ENCODE results near the gene CHN1.

Gene CHN1

DNA sequence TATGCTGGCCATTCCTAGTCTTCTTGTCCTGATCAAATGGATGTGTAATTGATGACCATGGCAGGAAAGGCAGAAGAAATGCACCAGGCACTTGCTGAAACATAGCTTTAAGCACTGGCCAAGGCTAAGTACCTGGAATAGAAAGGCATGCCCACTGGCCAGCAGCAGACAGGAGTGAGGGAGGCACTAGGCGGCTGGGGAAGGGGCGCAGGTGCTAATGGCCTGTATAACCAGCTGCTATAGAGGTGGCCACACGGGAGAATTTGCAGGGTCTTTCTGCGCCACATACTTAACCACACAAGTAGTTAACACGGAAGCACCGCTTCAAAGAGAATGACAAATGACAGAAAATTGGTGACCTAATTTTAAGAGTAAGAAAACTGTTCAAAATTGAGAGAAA lies 174.6 kb downstream of the CHN1 start:
- DNase-seq, result no peak

DNA sequence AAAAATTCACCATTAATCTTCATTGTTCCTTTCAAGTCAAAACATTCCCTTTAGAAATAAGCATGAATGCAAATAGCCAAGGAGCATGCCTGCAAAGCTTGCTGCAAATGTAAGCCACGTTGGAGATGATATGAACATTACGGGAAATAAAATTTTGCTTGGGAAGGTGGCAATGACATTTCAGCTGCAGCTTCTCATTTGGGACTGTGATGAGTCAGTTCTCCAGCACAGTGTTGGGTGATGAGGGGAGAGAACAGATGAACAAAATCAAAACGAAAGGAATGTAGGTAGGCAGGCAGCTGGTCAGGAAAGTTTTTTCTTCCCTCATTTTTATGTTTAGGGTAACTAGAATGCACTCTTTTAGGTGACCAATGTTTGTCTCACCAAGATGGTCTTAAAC lies 175.6 kb downstream of the CHN1 start:
- peak in 1 of 58 donors; percentile 44 for DNase-seq

DNA sequence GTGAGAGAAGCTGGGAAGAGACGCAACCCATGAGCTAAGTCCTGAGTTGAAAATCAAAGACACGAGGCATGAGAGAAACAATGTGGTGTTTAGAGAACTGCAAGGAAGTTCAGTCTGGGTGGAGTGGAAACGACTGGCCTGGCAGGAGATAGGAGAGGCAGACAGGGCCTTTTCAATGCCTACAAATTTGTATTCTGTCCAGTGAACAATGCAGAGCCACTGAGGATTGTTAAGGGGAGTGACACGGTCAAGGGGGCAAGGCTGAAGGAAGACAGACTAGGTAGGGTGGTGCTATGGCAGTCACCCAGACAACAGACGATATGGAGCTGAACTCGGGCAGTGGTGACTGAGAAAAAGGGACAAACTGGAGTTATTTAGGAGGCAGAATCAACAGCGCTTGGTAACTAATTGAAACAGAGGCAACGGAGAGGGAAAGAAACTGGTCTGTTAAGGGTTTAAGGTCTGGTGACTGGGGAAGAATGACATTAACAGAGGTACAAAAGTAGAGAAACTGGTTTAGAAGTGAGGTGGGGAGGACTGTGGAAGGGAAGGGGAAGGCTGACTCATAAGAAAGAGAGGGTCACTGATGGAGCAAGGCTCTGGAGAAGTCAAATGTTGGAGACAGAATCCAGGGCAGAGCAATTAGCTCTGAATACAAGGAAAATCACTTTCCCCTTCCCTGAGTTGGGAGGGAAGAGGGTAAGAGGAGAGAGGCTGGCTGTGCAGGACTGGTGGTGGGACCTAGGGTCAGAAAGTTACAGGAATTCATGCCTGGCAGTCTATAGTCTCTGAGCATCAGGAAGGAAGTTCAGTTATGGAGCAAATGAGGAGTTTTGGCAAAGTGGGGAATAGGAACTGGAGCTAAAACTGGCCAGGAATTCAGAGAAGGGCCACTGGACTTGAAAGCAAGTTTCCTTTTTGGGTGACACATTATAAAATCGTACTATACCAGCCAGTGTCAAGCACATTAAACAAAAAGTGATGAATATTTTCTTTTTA lies 177.5 kb downstream of the CHN1 start:
- DNase-seq, result no peak

GRCh38 chr2:174826051-174826450 lies 179.1 kb downstream of the CHN1 start:
- DNase-seq, result no peak

DNA sequence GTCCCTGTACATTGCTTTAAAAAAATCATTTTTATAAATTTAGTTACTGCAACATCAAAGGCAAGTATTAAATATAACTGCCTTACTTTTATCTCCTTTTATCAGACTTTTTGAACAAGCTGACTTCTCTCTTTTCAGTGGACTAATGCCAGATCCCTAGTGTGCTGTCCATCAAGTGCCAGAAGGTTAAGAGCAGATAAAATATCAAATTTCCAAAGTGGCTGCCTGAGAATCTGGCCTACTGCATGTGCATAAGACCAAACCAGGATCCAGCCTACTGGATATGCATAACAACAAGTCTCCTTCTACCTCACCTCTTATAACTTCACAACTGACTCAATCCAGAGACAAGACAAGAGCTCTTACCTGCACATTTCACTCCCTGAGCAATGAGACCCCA lies 181.1 kb downstream of the CHN1 start:
- no peak for DNase-seq

GRCh38 chr2:174821628-174822027 lies 183.6 kb downstream of the CHN1 start:
- DNase-seq, result no peak

- DNase-seq, result peak in 1 of 58 donors; percentile 23
Observed at GRCh38 chr2:174820361-174820760, 184.8 kb downstream of the CHN1 start.

DNA sequence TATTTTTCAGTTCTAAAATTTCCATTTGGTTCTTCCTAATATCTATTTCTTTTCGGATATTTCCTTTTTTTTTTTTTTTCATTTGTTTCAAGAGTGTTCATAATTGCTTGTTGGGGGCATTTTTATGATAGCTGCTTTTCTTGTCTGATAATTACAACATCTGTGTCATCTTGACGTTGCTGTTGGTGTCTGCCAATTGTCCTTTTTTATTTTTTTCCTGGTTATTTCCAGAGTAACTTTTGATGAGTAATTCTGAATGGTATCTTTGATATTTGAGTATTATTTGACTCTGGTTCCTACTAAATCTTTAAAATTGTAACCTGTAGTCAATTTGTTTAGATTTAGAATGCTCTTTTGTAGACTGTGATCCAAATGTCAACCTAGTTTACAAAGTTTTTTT lies 189.7 kb downstream of the CHN1 start:
- no peak for DNase-seq

GRCh38 chr2:174812037-174812436 lies 193.1 kb downstream of the CHN1 start:
- DNase-seq, result no peak

DNA sequence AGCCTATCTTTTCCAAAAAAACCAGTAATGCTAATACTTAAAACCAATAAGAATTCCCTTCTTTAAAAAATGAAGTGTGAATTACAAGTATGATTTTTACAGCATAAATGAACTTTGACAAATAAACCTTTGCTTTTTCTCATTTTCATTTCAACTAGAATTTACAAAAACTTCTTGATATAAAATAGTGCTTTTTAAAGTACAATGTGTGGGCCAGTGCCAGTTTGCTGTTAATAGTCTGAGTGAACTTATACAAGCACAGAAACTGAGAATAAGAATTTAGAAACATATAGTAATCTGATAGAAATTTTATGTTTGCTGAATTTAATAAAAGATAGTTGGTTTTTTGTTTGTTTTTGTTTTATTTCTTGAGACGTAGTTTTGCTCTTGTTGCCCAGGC lies 197.2 kb downstream of the CHN1 start:
- no peak for DNase-seq

- no peak for DNase-seq
Observed at GRCh38 chr2:174805803-174806202, 199.4 kb downstream of the CHN1 start.

DNA sequence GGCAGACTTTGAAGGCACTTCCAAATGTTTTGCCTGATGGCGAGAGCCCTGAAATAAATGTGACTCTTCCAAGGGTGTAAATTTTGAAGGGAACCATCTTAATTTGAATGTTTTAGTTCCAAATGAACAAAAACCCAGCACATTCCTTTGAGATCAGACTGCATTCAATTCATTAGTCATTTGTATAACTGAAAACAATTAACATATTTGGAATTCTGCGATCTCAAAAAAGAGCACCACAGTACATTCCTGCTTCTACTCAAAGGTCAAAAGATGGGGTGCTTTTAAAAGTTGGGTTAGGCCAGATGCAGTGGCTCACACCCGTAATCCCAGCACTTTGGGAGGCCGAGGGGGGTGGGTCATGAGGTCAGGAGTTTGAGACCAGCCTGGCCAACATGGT lies 202.7 kb downstream of the CHN1 start:
- DNase-seq, result no peak

DNA sequence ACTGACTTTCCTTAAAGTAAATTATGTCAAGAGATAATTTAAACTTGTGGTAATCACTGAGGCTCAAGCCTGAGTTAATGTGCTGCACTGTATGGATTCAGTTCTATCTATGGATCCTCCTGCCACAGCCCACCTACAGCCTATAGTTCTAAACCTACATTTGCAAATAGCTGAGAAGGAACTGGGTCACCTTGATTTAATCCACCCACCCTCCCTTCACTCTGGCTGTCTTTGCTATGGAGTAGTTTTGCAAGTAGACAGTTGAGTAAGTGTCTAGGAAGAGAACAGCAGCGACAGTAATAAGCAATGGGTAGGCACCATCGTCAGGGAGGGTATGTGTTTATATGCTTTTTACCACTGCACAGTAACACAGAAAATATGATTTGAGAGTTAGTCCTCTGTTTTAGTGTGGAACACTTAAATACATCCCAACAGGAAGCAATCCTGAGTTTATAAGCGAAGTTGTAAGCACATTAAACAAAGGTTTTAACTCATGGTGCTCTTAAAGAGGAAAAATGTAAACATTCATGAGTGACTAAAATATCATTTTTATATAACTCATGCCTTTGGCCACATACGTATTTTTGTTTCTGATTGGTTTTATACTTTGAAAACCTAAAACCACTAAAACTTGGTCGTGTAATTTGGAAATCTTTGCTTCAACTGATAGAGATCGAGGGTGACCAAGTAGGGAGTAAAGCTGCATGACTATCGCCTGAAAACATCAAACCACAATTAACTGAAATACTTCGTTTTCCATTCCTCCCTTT lies 204.6 kb downstream of the CHN1 start:
- no peak for DNase-seq

GRCh38 chr2:174798801-174799200 lies 206.4 kb downstream of the CHN1 start:
- no peak for DNase-seq

DNA sequence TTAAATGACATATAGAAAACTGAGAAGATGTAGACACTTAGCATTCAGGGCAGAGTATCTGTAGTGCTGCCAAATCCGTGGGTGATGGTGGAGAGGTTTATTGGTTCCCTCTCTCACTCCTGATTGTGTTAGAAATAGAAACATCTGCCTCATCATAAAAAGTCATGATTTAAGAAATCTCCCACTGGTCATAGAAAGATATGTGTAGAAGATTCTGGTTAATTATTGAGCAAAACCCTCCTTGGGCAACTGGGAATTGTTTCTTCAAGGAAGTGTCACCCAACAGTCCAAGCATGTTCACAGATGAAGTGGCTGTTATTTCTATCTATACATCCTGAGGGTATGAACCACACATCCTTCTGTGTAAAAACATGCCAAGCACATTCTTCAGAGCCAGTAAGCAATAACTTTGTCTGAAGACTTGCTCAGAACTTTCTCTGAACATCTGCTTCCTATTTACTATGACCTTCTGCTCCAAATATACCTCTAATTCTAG lies 207.4 kb downstream of the CHN1 start:
- no peak for DNase-seq

DNA sequence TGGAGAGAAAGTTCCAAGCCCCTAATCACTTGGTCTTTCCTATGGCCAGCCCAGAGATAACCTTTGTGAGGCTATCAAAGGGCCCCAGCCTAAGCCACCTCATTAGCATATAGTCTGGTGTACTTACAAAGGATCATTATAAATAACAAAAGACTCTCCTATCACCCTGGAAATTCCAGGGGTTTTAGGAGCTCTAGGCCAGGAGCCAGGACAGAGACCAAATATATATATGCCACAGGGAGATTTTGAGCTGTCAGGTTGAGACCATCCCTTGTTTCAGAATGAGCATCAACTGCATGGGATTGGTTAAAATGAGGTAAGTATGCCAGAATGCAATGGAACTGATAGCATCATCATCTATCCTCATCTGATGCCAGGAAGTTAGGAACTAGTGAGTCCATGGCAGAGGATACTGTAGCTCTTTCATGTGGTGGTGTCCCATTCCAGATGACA lies 208.8 kb downstream of the CHN1 start:
- no peak for DNase-seq

DNA sequence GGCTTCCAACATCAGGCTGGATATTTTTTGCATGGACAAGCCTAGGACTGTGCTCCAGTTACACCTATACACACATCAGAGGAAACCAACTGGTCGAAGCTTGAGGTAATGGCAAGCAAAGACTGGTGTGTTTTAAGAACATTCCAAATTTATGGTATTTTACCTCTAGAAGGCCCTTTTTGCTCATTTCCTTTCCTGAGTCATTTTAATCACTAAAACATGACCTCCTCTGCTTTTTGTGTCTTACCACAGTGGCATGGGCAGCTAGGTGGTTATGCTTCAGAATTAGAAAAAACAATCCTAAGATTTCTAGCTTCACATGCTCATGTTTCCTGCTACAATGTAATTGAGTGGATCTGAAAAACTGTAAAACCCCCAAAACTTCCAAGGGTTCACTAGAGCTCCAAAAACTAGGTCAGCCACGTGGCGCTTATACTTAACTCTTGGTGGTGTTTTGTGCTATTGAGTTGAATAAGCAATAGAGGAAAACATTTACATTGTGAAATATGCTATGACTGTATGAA lies 210.3 kb downstream of the CHN1 start:
- no peak for DNase-seq

DNA sequence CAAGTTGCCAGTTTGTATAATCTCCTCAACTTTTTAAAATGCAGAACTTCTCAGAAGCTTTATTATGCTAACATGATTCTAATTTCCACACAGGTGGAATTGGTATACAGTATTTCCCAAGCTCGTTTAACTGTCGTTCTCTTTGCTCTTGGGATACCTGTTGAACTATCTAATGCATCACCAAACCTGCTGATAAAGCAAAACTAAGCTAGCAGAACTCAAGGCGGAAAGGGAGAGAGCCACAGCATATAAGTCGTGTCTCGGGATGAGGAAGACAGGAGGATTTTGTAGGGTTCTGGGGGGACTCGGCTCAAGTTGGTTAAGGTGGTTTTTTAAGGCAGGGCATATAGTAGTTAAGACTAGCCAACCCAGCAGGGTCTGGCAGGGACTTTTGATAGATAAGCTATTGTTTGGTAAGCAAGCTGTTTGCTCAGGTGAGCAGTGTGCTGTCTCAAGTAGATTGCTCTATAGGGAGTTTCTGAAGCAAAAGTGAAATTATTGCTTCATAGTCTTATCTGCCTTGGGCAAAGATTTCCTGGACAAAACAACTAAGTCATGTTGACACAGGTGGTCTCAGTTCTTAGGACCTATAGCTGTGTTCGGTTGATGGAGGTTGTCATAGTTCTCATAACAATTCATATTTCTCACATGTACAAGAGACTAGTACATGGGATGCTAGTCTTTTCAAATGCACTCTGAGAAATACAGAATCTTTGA lies 212.7 kb downstream of the CHN1 start:
- no peak for DNase-seq

DNA sequence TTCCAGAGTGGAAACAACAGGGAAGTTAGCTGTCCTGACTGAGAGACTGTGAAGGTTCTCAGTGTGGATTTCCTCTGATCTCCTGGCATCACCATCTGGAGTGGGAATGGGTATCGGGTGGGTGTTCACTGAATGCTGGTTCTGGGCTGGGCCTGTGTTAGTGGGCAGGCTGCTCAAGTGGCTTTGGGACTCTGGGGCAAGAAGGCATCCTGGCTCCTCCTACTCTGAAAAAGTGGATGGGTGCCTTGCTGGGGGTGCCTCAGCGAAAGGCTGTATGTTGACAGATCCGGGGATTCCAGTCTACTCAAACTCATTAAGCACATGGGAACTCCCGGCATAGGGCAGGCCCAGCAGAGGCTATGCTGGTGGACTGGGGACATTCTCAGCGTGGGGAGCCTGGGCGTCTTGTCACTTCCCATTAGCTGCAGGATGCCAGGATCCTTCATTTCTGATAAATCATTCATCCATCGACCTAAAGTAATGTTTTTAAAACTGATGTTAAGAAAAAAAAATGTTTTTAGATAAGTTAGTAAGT lies 213.4 kb downstream of the CHN1 start:
- no peak for DNase-seq

GRCh38 chr2:174791020-174791419 lies 214.2 kb downstream of the CHN1 start:
- DNase-seq, result no peak

GRCh38 chr2:174789001-174789400 lies 216.2 kb downstream of the CHN1 start:
- no peak for DNase-seq
